Panc1 (cell line): Measurements from ENCODE around the gene CCDC6. TPM values are rescaled to one million over a fixed set of nuclear protein-coding genes. Genes with fewer than 3 reads are reported as not detected.
"Not testable (repeated sequence)": the region's sequence is repeated elsewhere in the genome, so short reads cannot be mapped to it uniquely, and the experiment has no call there.

Experiments used
- ATAC-seq: fragments of 200-7000 bp; cut with Tn5 transposase; 2 replicates; pipeline ENCODE4 v1.9.1; 2020; ENCODE audit warnings: mild to moderate bottlenecking, moderate library complexity
- BruUV-seq: library from RNA; stranded (reverse); fragments of 400-500 nt; replicated peaks from 2 replicates; lab custom pipeline; 2021; lab: Mats Ljungman, UMichigan
- CTCF ChIA-PET: fragments of 300-600 bp; sonication (Branson Sonifier 250); formaldehyde crosslinking; loops from one replicate; lab custom pipeline; 2022; ENCODE audit warnings: antibody characterized with exemption; lab: Charles Lee
- POLR2A ChIA-PET: fragments of 300-600 bp; sonication (Branson Sonifier 250); formaldehyde crosslinking; loops from one replicate; lab custom pipeline; 2022; ENCODE audit warnings: antibody characterized with exemption; lab: Charles Lee
- DNase-seq: peaks from one replicate; pipeline ENCODE4 v3.0.0-alpha.2; 2010; ENCODE audit warnings: low read depth, low spot score
- H3K27ac ChIP-seq: 2 replicates; pipeline ENCODE4 v1.5.1; 2011; ENCODE audit warnings: mild to moderate bottlenecking, low read length, inconsistent platforms
- H3K27me3 ChIP-seq: fragments of 200-500 bp; sonication (Bioruptor generic); 2 replicates; pipeline ENCODE4 v1.6.0; 2014; ENCODE audit warnings: low read length, inconsistent platforms; ENCODE audit not compliant: control insufficient read depth, insufficient read depth
- H3K36me3 ChIP-seq: fragments of 200-500 bp; sonication (Bioruptor generic); 2 replicates; pipeline ENCODE4 v1.5.1; 2014; ENCODE audit warnings: inconsistent platforms, mild to moderate bottlenecking, low read length, moderate library complexity; ENCODE audit not compliant: control insufficient read depth, insufficient read depth
- H3K4me1 ChIP-seq: 2 replicates; pipeline ENCODE4 v1.5.1; 2011; ENCODE audit warnings: inconsistent platforms, mild to moderate bottlenecking, low read length, moderate library complexity; ENCODE audit not compliant: control insufficient read depth, insufficient read depth
- H3K4me3 ChIP-seq, 2 experiments: 2 replicates each; pipeline ENCODE4 v1.5.1; 2011 to 2012; ENCODE audit warnings: low read depth in 2 of 2, low read length in 2 of 2, mild to moderate bottlenecking in 2 of 2, inconsistent platforms in 1 of 2, moderate library complexity in 1 of 2
- H3K9me3 ChIP-seq: fragments of 200-500 bp; sonication (Bioruptor generic); 2 replicates; pipeline ENCODE4 v1.5.1; 2014; ENCODE audit warnings: low read depth, mild to moderate bottlenecking, inconsistent platforms, low read length, moderate library complexity; ENCODE audit not compliant: control insufficient read depth, insufficient read depth
- POLR2AphosphoS5 ChIP-seq: IDR thresholded peaks from 2 replicates; pipeline ENCODE4 v1.6.1; 2012; ENCODE audit warnings: mild to moderate bottlenecking, low read depth, low read length, moderate library complexity
- SIN3A ChIP-seq: IDR thresholded peaks from 2 replicates; pipeline ENCODE4 v1.6.1; 2012; ENCODE audit warnings: low read depth, mild to moderate bottlenecking, low read length, moderate library complexity, borderline replicate concordance; ENCODE audit not compliant: insufficient read depth
- TCF7L2 ChIP-seq: IDR thresholded peaks from 2 replicates; pipeline ENCODE4 v1.6.1; 2011; ENCODE audit warnings: mild to moderate bottlenecking, low read depth, low read length, inconsistent platforms
- in situ Hi-C: cut with HindIII; loops from 2 replicates; pipeline ENCODE4 v1.10.0; 2016; ENCODE audit warnings: low sequenced_read_pairs, low pct_unique_long_range_greater_than_20kb
- intact Hi-C: fragments of 100-400 bp; cut with micrococcal nuclease; formaldehyde crosslinking; loops from one replicate; pipeline ENCODE4 v1.10.0; 2022; ENCODE audit not compliant: unreplicated experiment
- total RNA-seq: library from RNA; stranded (reverse); gene quantifications from one replicate; pipeline ENCODE4 v1.2.1, GENCODE V29; 2021; ENCODE audit not compliant: unreplicated experiment
- TF ChIP-seq, protein P1 (sequence below), 2 experiments: IDR thresholded peaks; 2 replicates each; pipeline ENCODE4 v1.6.1; 2011 to 2012; ENCODE audit warnings: low read depth in 2 of 2, control low read depth in 1 of 2, low read length in 1 of 2, mild to moderate bottlenecking in 1 of 2, moderate library complexity in 1 of 2; ENCODE audit not compliant: insufficient read depth in 1 of 2
- TF ChIP-seq, protein P2 (sequence below): fragments of 450-650 bp; IDR thresholded peaks from 2 replicates; pipeline ENCODE4 v1.5.1; 2017; ENCODE audit warnings: mild to moderate bottlenecking

Gene CCDC6
- total RNA-seq, 1 experiment from 2014 or later, result 48.7 TPM

DNA sequence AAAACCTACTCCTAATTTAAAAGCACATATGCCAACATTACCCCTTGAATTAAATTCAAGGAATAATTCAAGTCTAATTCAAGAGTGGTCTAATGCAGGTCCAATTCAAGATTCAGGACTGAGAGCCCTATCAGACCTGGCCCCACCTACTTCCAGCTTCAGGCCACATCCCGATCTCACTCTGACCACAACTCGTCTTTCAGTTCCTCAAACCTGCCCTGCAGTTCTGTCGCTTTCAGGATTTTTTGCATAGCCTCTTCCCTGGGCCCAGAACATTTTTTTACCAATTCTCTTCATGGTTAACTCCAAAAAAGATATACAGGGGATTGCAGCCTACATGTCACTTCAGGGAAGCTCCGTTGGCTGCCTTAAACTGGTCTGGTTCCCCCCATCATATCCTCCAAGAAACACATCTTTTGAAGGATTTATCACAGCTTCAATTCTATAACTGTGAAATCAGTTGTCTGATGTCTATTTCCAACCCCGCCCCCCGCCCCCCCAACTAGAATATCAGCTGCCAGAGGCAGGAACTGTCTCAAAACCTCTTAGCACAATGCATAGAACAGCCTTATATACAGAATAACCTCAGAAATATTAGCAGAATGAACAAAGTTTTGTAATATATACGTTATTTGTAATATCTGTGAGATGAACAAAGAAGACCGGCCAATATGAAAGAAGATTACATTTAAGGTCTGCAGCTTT lies 20.8 kb downstream of the CCDC6 start:
- intact Hi-C loops, result no loop called here
- CTCF ChIA-PET, result no interaction called here
- Histone ChIP-seq H3K4me1 (no peaks in the 10 kb centered on the region), H3K4me3 (no peak overlapping the region), H3K27ac (no peak overlapping the region), H3K27me3 (no peaks in the 10 kb centered on the region), H3K36me3 (no peaks in the 10 kb centered on the region), H3K9me3 (no peaks in the 10 kb centered on the region)
- DNase-seq (no peak), ATAC-seq (no peak)
- TF ChIP-seq POLR2AphosphoS5, result no peak
- no peak for TF ChIP-seq TCF7L2
- TF ChIP-seq SIN3A, result no peak
- TF ChIP-seq, protein P1, sequence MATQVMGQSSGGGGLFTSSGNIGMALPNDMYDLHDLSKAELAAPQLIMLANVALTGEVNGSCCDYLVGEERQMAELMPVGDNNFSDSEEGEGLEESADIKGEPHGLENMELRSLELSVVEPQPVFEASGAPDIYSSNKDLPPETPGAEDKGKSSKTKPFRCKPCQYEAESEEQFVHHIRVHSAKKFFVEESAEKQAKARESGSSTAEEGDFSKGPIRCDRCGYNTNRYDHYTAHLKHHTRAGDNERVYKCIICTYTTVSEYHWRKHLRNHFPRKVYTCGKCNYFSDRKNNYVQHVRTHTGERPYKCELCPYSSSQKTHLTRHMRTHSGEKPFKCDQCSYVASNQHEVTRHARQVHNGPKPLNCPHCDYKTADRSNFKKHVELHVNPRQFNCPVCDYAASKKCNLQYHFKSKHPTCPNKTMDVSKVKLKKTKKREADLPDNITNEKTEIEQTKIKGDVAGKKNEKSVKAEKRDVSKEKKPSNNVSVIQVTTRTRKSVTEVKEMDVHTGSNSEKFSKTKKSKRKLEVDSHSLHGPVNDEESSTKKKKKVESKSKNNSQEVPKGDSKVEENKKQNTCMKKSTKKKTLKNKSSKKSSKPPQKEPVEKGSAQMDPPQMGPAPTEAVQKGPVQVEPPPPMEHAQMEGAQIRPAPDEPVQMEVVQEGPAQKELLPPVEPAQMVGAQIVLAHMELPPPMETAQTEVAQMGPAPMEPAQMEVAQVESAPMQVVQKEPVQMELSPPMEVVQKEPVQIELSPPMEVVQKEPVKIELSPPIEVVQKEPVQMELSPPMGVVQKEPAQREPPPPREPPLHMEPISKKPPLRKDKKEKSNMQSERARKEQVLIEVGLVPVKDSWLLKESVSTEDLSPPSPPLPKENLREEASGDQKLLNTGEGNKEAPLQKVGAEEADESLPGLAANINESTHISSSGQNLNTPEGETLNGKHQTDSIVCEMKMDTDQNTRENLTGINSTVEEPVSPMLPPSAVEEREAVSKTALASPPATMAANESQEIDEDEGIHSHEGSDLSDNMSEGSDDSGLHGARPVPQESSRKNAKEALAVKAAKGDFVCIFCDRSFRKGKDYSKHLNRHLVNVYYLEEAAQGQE (IDR thresholded peaks at IDR 0.05; ENCODE audit: insufficient read depth in 1 of 2, low read depth in 2 of 2, low read length in 1 of 2), result no peak
- TF ChIP-seq, protein P2, sequence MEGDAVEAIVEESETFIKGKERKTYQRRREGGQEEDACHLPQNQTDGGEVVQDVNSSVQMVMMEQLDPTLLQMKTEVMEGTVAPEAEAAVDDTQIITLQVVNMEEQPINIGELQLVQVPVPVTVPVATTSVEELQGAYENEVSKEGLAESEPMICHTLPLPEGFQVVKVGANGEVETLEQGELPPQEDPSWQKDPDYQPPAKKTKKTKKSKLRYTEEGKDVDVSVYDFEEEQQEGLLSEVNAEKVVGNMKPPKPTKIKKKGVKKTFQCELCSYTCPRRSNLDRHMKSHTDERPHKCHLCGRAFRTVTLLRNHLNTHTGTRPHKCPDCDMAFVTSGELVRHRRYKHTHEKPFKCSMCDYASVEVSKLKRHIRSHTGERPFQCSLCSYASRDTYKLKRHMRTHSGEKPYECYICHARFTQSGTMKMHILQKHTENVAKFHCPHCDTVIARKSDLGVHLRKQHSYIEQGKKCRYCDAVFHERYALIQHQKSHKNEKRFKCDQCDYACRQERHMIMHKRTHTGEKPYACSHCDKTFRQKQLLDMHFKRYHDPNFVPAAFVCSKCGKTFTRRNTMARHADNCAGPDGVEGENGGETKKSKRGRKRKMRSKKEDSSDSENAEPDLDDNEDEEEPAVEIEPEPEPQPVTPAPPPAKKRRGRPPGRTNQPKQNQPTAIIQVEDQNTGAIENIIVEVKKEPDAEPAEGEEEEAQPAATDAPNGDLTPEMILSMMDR, result no peak
- BruUV-seq, result no TSS peak
- in situ Hi-C loops, result no loop called here
- POLR2A ChIA-PET, result no interaction called here

DNA sequence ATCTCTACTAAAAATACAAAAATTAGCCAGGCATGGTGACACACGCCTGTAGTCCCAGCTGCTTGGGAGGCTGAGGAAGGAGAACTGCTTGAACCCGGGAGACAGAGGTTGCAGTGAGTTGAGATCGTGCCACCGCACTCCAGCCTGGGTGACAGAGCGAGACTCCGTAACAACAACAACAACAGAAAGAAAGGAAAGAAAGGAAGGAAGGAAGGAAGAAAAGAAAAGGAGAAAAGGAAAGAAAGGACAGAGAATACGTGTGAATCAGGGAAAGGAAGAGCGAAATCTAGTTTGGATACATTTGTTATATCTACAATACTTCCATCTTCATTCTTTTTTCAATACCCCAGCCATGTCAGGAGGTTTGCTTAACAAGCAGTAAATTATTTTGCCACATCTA lies 21.5 kb downstream of the CCDC6 start:
- H3K4me3 ChIP-seq, CTCF ChIA-PET, POLR2A ChIA-PET, in situ Hi-C loops, ATAC-seq, H3K9me3 ChIP-seq, BruUV-seq, H3K36me3 ChIP-seq, H3K27me3 ChIP-seq, intact Hi-C loops, H3K27ac ChIP-seq, DNase-seq, H3K4me1 ChIP-seq: not testable (repeated sequence)

DNA sequence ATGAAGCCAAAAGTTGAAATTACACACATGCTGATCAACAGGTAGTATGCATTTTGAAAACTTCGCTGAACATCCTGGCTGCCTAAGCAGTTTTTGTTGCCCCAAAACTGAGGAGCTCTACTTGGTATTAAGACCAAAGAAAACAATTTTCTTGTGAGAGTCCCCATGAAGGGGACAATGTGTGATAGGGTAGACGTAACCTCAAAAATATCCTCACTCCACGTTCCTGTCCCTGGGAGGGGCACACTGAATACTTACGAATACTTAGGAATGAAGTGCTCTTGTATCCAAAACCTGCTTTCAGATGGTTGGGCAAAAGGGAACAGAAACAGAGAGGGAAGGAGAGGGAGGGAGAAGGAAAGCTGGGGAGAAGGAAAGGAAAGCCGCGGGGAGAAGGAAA lies 24.7 kb downstream of the CCDC6 start:
- intact Hi-C loops (no loop called here), in situ Hi-C loops (no loop called here)
- Histone ChIP-seq H3K27ac (no peak overlapping the region), H3K4me1 (no peaks in the 10 kb centered on the region), H3K4me3 (no peak overlapping the region), H3K36me3 (no peaks in the 10 kb centered on the region), H3K9me3 (no peaks in the 10 kb centered on the region), H3K27me3 (no peaks in the 10 kb centered on the region)
- TF ChIP-seq, protein P1 (IDR thresholded peaks at IDR 0.05; ENCODE audit: insufficient read depth in 1 of 2, low read depth in 2 of 2, low read length in 1 of 2), result no peak
- TF ChIP-seq TCF7L2 (no peak), POLR2AphosphoS5 (no peak), SIN3A (no peak)
- TF ChIP-seq, protein P2, result no peak
- ChIA-PET POLR2A (no interaction called here), CTCF (no interaction called here)
- DNase-seq, result no peak
- ATAC-seq, result no peak
- no TSS peak for BruUV-seq
